GM12892 (cell line): ENCODE results near the gene ARHGEF26.

ENCODE experiments used
- POLR2A ChIP-seq: IDR thresholded peaks from 2 replicates; pipeline ENCODE4 v1.6.1; 2011; ENCODE audit warnings: low read depth, low read length, control low read depth
- POLR2AphosphoS5 ChIP-seq: IDR thresholded peaks from 2 replicates; pipeline ENCODE4 v1.6.1; 2011; ENCODE audit warnings: low read depth, low read length, control low read depth

GRCh38 chr3:154210986-154211385 lies 89.8 kb downstream of the ARHGEF26 start:
- TF ChIP-seq POLR2A (no peak), POLR2AphosphoS5 (no peak)
